H9 (cell line): ENCODE results near the gene PCLAF. TPM values are rescaled to one million over a fixed set of nuclear protein-coding genes. Genes with fewer than 3 reads are reported as not detected.

Source experiments
- DNase-seq: peaks from one replicate; pipeline ENCODE4 v3.0.0-alpha.2; 2017
- H2AFZ ChIP-seq: one replicate; pipeline ENCODE4 v1.6.1; 2013; ENCODE audit warnings: mild to moderate bottlenecking, low read length, control low read depth, moderate library complexity
- H2AK5ac ChIP-seq: 2 replicates; pipeline ENCODE4 v1.6.1; 2013; ENCODE audit warnings: low read length, control low read depth, mixed read lengths; ENCODE audit not compliant: insufficient read length
- H2BK120ac ChIP-seq: one replicate; pipeline ENCODE4 v1.6.1; 2013; ENCODE audit warnings: low read depth, mild to moderate bottlenecking, low read length, control low read depth, inconsistent platforms; ENCODE audit not compliant: poor library complexity, severe bottlenecking
- H2BK12ac ChIP-seq: 2 replicates; pipeline ENCODE4 v1.6.1; 2013; ENCODE audit warnings: low read length, control low read depth, mixed read lengths, low read depth; ENCODE audit not compliant: insufficient read length
- H2BK15ac ChIP-seq: 2 replicates; pipeline ENCODE4 v1.6.1; 2013; ENCODE audit warnings: low read depth, low read length, control low read depth
- H2BK20ac ChIP-seq: one replicate; pipeline ENCODE4 v1.6.1; 2013; ENCODE audit warnings: low read depth, mild to moderate bottlenecking, low read length, control low read depth, inconsistent platforms; ENCODE audit not compliant: poor library complexity, severe bottlenecking
- H2BK5ac ChIP-seq: 2 replicates; pipeline ENCODE4 v1.6.1; 2013; ENCODE audit warnings: low read length, control low read depth, mixed read lengths; ENCODE audit not compliant: insufficient read length
- H3K14ac ChIP-seq: 2 replicates; pipeline ENCODE4 v1.6.1; 2013; ENCODE audit warnings: low read length, control low read depth; ENCODE audit not compliant: insufficient read depth
- H3K18ac ChIP-seq: 2 replicates; pipeline ENCODE4 v1.6.1; 2013; ENCODE audit warnings: low read depth, mild to moderate bottlenecking, mixed read lengths, low read length, control low read depth; ENCODE audit not compliant: insufficient read length
- H3K23ac ChIP-seq: 2 replicates; pipeline ENCODE4 v1.6.1; 2013; ENCODE audit warnings: low read length, control low read depth, mixed read lengths, low read depth; ENCODE audit not compliant: insufficient read length
- H3K23me2 ChIP-seq: 2 replicates; pipeline ENCODE4 v1.6.1; 2013; ENCODE audit warnings: low read depth, mild to moderate bottlenecking, mixed read lengths, low read length, control low read depth; ENCODE audit not compliant: insufficient read length, poor library complexity, severe bottlenecking
- H3K27ac ChIP-seq: 2 replicates; pipeline ENCODE4 v1.5.1; 2013; ENCODE audit warnings: low read length, control low read depth, mixed read lengths, low read depth; ENCODE audit not compliant: insufficient read length
- H3K27me3 ChIP-seq: 2 replicates; pipeline ENCODE4 v1.6.1; 2013; ENCODE audit warnings: low read length, control low read depth, inconsistent platforms; ENCODE audit not compliant: insufficient read depth
- H3K4ac ChIP-seq: 2 replicates; pipeline ENCODE4 v1.6.1; 2013; ENCODE audit warnings: low read depth, mild to moderate bottlenecking, control low read depth, inconsistent platforms, low read length, moderate library complexity
- H3K4me1 ChIP-seq: 2 replicates; pipeline ENCODE4 v1.6.1; 2013; ENCODE audit warnings: low read length, control low read depth, inconsistent platforms; ENCODE audit not compliant: insufficient read depth
- H3K4me2 ChIP-seq: 2 replicates; pipeline ENCODE4 v1.6.1; 2013; ENCODE audit warnings: low read length, control low read depth, mixed read lengths; ENCODE audit not compliant: insufficient read length, insufficient read depth
- H3K56ac ChIP-seq: 2 replicates; pipeline ENCODE4 v1.6.1; 2013; ENCODE audit warnings: low read depth, mild to moderate bottlenecking, mixed read lengths, low read length, control low read depth; ENCODE audit not compliant: insufficient read length
- H3K79me1 ChIP-seq: 2 replicates; pipeline ENCODE4 v1.6.1; 2013; ENCODE audit warnings: low read depth, mild to moderate bottlenecking, moderate library complexity, low read length, control low read depth, inconsistent platforms; ENCODE audit not compliant: insufficient read depth, poor library complexity, severe bottlenecking
- H3K79me2 ChIP-seq: 2 replicates; pipeline ENCODE4 v1.6.1; 2013; ENCODE audit warnings: low read length, control low read depth, inconsistent platforms; ENCODE audit not compliant: insufficient read depth
- H3K9ac ChIP-seq: 2 replicates; pipeline ENCODE4 v1.6.1; 2013; ENCODE audit warnings: low read length, control low read depth, mixed read lengths; ENCODE audit not compliant: insufficient read length; ENCODE audit errors: extremely low read depth
- H3K9me3 ChIP-seq: one replicate; pipeline ENCODE4 v1.6.1; 2013; ENCODE audit warnings: low read depth, low read length, inconsistent platforms; ENCODE audit not compliant: control insufficient read depth
- H3T11ph ChIP-seq: one replicate; pipeline ENCODE4 v1.6.1; 2013; ENCODE audit warnings: mild to moderate bottlenecking, low read length, control low read depth, inconsistent platforms
- H4K20me1 ChIP-seq: one replicate; pipeline ENCODE4 v1.6.1; 2013; ENCODE audit not compliant: control insufficient read depth, insufficient read length, insufficient read depth
- H4K5ac ChIP-seq: 2 replicates; pipeline ENCODE4 v1.6.1; 2013; ENCODE audit warnings: low read depth, mild to moderate bottlenecking, mixed read lengths, low read length, control low read depth; ENCODE audit not compliant: insufficient read length
- H4K8ac ChIP-seq: replicated peaks from 2 replicates; pipeline ENCODE4 v1.6.1; 2013; ENCODE audit warnings: low read length, control low read depth, mixed read lengths, low read depth; ENCODE audit not compliant: insufficient read length
- H4K91ac ChIP-seq: 2 replicates; pipeline ENCODE4 v1.6.1; 2013; ENCODE audit warnings: low read depth, mild to moderate bottlenecking, moderate library complexity, mixed read lengths, low read length, control low read depth; ENCODE audit not compliant: insufficient read length
- H3K27ac Mint-ChIP-seq, 3 experiments: 2 replicates in 2 of 3; 3 replicates in 1 of 3; pipeline ENCODE4 v1.8.0; 2020 to 2021; ENCODE audit warnings: mixed read lengths in 3 of 3, mild to moderate bottlenecking in 1 of 3, moderate library complexity in 1 of 3
- H3K27me3 Mint-ChIP-seq: 2 replicates; pipeline ENCODE4 v1.8.0; 2021; ENCODE audit warnings: low read depth, mild to moderate bottlenecking, moderate library complexity, mixed read lengths
- H3K36me3 Mint-ChIP-seq, 3 experiments: 2 replicates in 2 of 3; 3 replicates in 1 of 3; pipeline ENCODE4 v1.8.0; 2020 to 2021; ENCODE audit warnings: low read depth in 3 of 3, mixed read lengths in 3 of 3; ENCODE audit not compliant: insufficient read depth in 1 of 3
- H3K4me1 Mint-ChIP-seq, 2 experiments: 2 replicates each; pipeline ENCODE4 v1.8.0; 2020; ENCODE audit warnings: mixed read lengths in 2 of 2
- H3K4me3 Mint-ChIP-seq, 2 experiments: 2 replicates in 1 of 2; 3 replicates in 1 of 2; pipeline ENCODE4 v1.8.0; 2020 to 2021; ENCODE audit warnings: mild to moderate bottlenecking in 2 of 2, mixed read lengths in 2 of 2, moderate library complexity in 1 of 2
- H3K9me3 Mint-ChIP-seq, 2 experiments: 2 replicates in 1 of 2; 3 replicates in 1 of 2; pipeline ENCODE4 v1.8.0; 2020; ENCODE audit warnings: mild to moderate bottlenecking in 2 of 2, mixed read lengths in 2 of 2, moderate library complexity in 1 of 2
- CTCF ChIP-seq: fragments of 200-600 bp; sonication (generic); conservative IDR thresholded peaks from 3 replicates; pipeline ENCODE4 v1.8.0; 2021; ENCODE audit warnings: antibody characterized with exemption, mild to moderate bottlenecking
- total RNA-seq: library from RNA; stranded (reverse); gene quantifications from 2 replicates; pipeline ENCODE4 v1.2.1, GENCODE V29; 2021

Gene PCLAF
- total RNA-seq, 1 experiment from 2014 or later: 65.6 TPM

DNA sequence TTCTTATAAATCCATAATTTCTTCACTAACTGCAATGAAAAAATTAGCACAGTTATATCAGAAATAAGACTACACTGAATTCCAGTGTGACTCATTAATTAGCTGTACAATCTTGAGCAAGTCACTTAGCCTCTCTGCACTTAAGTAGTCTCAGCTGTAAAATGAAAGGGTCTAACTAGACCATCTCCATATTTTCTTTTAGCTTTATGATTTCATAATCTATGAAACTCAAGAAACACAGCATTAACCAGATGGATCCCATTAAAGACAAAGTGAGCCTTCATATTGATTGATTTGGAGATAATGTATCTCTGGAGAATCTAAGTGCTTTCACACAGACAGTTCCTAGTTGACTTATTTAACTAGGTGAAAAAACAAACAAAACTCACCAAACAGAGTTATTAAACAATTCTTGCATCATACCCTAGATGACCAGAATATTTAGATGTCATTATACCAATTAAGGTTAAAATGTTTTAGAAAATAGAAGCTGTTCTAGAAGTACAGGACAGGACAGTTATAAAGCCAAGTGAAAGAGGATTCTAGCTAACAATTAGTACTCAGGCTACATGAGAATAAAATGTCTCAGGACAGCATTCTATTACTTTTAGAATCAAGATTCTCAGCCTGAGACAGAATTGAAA, 36.5 kb downstream of the PCLAF start:
- H3K4ac ChIP-seq: no peak overlapping the region
- no peak overlapping the region for H3K18ac ChIP-seq
- no peak overlapping the region for H2BK12ac ChIP-seq
- no peak overlapping the region for H2BK120ac ChIP-seq
- no peaks in the 10 kb centered on the region for H3K27me3 ChIP-seq
- H3K9me3 ChIP-seq: no peaks in the 10 kb centered on the region
- no peak overlapping the region for H2AFZ ChIP-seq
- H3K4me2 ChIP-seq: no peak overlapping the region
- no peaks in the 10 kb centered on the region for H3K23me2 ChIP-seq
- H3K79me1 ChIP-seq: no peaks in the 10 kb centered on the region
- no peaks in the 10 kb centered on the region for H4K20me1 ChIP-seq
- no peak overlapping the region for H2BK20ac ChIP-seq
- H2BK15ac ChIP-seq: no peak overlapping the region
- H3K27ac Mint-ChIP-seq: no peak overlapping the region
- H3K79me2 ChIP-seq: no peaks in the 10 kb centered on the region
- DNase-seq: no peak
- no peak overlapping the region for H4K5ac ChIP-seq
- no peak overlapping the region for H3K56ac ChIP-seq
- no peak overlapping the region for H3T11ph ChIP-seq
- no peak for TF ChIP-seq CTCF
- H4K8ac ChIP-seq: no peak overlapping the region
- H3K27ac ChIP-seq: no peak overlapping the region
- H2AK5ac ChIP-seq: no peak overlapping the region
- no peak overlapping the region for H3K23ac ChIP-seq
- H3K4me3 Mint-ChIP-seq: no peak overlapping the region
- no peak overlapping the region for H4K91ac ChIP-seq
- peaks cover 5 to 31% (median 20%) of the 10 kb centered on the region in 3 experiments for H3K36me3 Mint-ChIP-seq
- no peaks in the 10 kb centered on the region for H3K4me1 ChIP-seq
- H3K9ac ChIP-seq: no peak overlapping the region
- H3K14ac ChIP-seq: no peak overlapping the region
- H2BK5ac ChIP-seq: no peak overlapping the region
- H3K4me1 Mint-ChIP-seq: peaks cover 9 to 12% of the 10 kb centered on the region in 2 experiments
- no peaks in the 10 kb centered on the region for H3K9me3 Mint-ChIP-seq
- no peaks in the 10 kb centered on the region for H3K27me3 Mint-ChIP-seq
